OCI-LY3 (cell line): ENCODE results near the gene BCR.

ENCODE experiments used
- CTCF ChIP-seq: fragments of 200-600, 300-600 bp; sonication (generic); IDR thresholded peaks from 2 replicates; pipeline ENCODE4 v1.5.1; 2014; ENCODE audit warnings: antibody characterized with exemption, low read length, low read depth
- EZH2phosphoT487 ChIP-seq: fragments of 200-600 bp; shearing (Covaris generic); IDR thresholded peaks from 2 replicates; pipeline ENCODE4 v1.6.1; 2018; ENCODE audit warnings: antibody characterized with exemption, mixed run types, low read depth

- no peak for TF ChIP-seq CTCF
- no peak for TF ChIP-seq EZH2phosphoT487
Observed at GRCh38 chr22:23246982-23247766, 66.9 kb downstream of the BCR start.
